Stimulated activated CD8-positive, alpha-beta memory T cell treated with anti-CD3 and anti-CD28 coated beads, Interleukin-15, amount 100 ng/mL, for 24 hours (primary cell): ENCODE data around the gene NMT1.

Experiments used
- DNase-seq: peaks from one replicate; pipeline ENCODE4 v3.0.0-alpha.2; 2020; ENCODE audit warnings: low read depth

The NMT1 gene

GRCh38 chr17:45104907-45105624 lies 43.9 kb downstream of the NMT1 start:
- no peak for DNase-seq

GRCh38 chr17:45106096-45106495 lies 45.0 kb downstream of the NMT1 start:
- DNase-seq = no peak

GRCh38 chr17:45106582-45106981 lies 45.5 kb downstream of the NMT1 start:
- DNase-seq = no peak

GRCh38 chr17:45107293-45108010 lies 46.3 kb downstream of the NMT1 start:
- no peak for DNase-seq

GRCh38 chr17:45108051-45108450 lies 46.9 kb downstream of the NMT1 start:
- no peak for DNase-seq

GRCh38 chr17:45108595-45109521 lies 47.7 kb downstream of the NMT1 start:
- DNase-seq = no peak

- DNase-seq = no peak
Measured at GRCh38 chr17:45110676-45111611, 49.8 kb downstream of the NMT1 start.

GRCh38 chr17:45111850-45112249 lies 50.7 kb downstream of the NMT1 start:
- no peak for DNase-seq

- no peak for DNase-seq
Measured at GRCh38 chr17:45112559-45113423, 51.7 kb downstream of the NMT1 start.

GRCh38 chr17:45113424-45113754 lies 52.3 kb downstream of the NMT1 start:
- no peak for DNase-seq

- no peak for DNase-seq
Measured at GRCh38 chr17:45114117-45114932, 53.2 kb downstream of the NMT1 start.

- no peak for DNase-seq
Measured at GRCh38 chr17:45115015-45115625, 54.0 kb downstream of the NMT1 start.

GRCh38 chr17:45115871-45116270 lies 54.8 kb downstream of the NMT1 start:
- DNase-seq = no peak

- no peak for DNase-seq
Measured at GRCh38 chr17:45116434-45117016, 55.4 kb downstream of the NMT1 start.

- no peak for DNase-seq
Measured at GRCh38 chr17:45117334-45117733, 56.2 kb downstream of the NMT1 start.

GRCh38 chr17:45117848-45118646 lies 56.9 kb downstream of the NMT1 start:
- DNase-seq = no peak

- DNase-seq = no peak
Measured at GRCh38 chr17:45118691-45119090, 57.6 kb downstream of the NMT1 start.

GRCh38 chr17:45119964-45120363 lies 58.8 kb downstream of the NMT1 start:
- no peak for DNase-seq
